Neural crest cell (in vitro differentiated cells): ENCODE data around the gene USH1G. TPM values are rescaled to one million over a fixed set of nuclear protein-coding genes. Genes with fewer than 3 reads are reported as not detected.

Experiments
- DNase-seq: peaks from one replicate; pipeline ENCODE4 v3.0.0; 2021; ENCODE audit warnings: low read depth, mixed read lengths, low spot score
- H3K27ac Mint-ChIP-seq: one replicate; pipeline ENCODE4 v1.8.0; 2021; ENCODE audit warnings: mild to moderate bottlenecking, mixed read lengths; ENCODE audit not compliant: unreplicated experiment
- H3K27me3 Mint-ChIP-seq: 2 replicates; pipeline ENCODE4 v1.8.0; 2021; ENCODE audit warnings: low read depth, mild to moderate bottlenecking, mixed read lengths
- H3K36me3 Mint-ChIP-seq: 2 replicates; pipeline ENCODE4 v1.8.0; 2021; ENCODE audit warnings: low read depth, mild to moderate bottlenecking, mixed read lengths
- H3K4me1 Mint-ChIP-seq: 2 replicates; pipeline ENCODE4 v1.8.0; 2021; ENCODE audit warnings: mixed read lengths
- H3K4me3 Mint-ChIP-seq: one replicate; pipeline ENCODE4 v1.8.0; 2021; ENCODE audit warnings: mild to moderate bottlenecking, mixed read lengths
- H3K9me3 Mint-ChIP-seq: 2 replicates; pipeline ENCODE4 v1.8.0; 2021; ENCODE audit warnings: mixed read lengths
- total RNA-seq: library from RNA; stranded (reverse); gene quantifications from 2 replicates; pipeline ENCODE4 v1.2.1, GENCODE V29; 2021
- TF ChIP-seq, protein P1 (sequence below): fragments of 200-600 bp; sonication (generic); conservative IDR thresholded peaks from 2 replicates; pipeline ENCODE4 v1.5.0; 2021; ENCODE audit warnings: antibody characterized with exemption, mild to moderate bottlenecking

The USH1G gene
- total RNA-seq, 1 donor from 2014 or later, result not detected

DNA sequence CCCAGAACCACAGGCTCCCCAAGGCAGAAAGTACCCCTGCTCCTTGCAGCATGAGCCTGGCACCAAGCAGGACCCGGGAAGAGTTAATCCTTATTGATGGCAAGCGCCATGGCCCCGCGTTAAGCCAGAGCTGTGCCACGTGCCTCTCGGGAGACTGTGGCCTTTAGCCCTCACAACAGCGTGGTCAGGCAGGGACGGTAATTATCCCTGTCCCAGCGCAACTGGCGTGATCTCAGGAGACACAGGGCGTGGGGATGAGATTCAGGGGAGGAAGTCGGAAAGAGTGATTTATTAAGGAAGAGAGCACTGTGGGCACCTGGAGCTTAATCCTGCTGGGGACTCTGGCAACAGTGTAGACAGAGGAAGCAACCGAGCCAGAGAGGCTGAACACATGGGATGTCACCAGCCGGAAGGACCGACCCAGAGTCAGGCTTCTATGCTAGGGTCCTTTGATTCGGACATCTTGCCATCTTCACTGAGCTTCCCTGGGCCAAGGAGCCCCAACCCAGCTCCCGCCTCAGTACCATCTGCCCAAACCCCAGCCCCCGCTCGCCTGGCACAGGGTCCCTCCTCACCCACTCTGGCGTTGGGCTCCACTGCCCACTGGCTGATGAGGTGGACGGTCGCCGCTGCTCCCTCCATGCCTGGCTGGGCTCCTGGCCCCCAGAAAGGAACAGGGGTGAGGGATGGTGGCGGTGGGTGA lies 29.5 kb upstream of the USH1G start:
- no peaks in the 10 kb centered on the region for H3K36me3 Mint-ChIP-seq
- H3K4me3 Mint-ChIP-seq, result no peak overlapping the region
- TF ChIP-seq, protein P1, sequence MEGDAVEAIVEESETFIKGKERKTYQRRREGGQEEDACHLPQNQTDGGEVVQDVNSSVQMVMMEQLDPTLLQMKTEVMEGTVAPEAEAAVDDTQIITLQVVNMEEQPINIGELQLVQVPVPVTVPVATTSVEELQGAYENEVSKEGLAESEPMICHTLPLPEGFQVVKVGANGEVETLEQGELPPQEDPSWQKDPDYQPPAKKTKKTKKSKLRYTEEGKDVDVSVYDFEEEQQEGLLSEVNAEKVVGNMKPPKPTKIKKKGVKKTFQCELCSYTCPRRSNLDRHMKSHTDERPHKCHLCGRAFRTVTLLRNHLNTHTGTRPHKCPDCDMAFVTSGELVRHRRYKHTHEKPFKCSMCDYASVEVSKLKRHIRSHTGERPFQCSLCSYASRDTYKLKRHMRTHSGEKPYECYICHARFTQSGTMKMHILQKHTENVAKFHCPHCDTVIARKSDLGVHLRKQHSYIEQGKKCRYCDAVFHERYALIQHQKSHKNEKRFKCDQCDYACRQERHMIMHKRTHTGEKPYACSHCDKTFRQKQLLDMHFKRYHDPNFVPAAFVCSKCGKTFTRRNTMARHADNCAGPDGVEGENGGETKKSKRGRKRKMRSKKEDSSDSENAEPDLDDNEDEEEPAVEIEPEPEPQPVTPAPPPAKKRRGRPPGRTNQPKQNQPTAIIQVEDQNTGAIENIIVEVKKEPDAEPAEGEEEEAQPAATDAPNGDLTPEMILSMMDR, result no peak
- H3K27ac Mint-ChIP-seq, result no peak overlapping the region
- peaks cover 9% of the 10 kb centered on the region for H3K27me3 Mint-ChIP-seq
- H3K4me1 Mint-ChIP-seq, result no peaks in the 10 kb centered on the region
- no peak for DNase-seq
- no peaks in the 10 kb centered on the region for H3K9me3 Mint-ChIP-seq

DNA sequence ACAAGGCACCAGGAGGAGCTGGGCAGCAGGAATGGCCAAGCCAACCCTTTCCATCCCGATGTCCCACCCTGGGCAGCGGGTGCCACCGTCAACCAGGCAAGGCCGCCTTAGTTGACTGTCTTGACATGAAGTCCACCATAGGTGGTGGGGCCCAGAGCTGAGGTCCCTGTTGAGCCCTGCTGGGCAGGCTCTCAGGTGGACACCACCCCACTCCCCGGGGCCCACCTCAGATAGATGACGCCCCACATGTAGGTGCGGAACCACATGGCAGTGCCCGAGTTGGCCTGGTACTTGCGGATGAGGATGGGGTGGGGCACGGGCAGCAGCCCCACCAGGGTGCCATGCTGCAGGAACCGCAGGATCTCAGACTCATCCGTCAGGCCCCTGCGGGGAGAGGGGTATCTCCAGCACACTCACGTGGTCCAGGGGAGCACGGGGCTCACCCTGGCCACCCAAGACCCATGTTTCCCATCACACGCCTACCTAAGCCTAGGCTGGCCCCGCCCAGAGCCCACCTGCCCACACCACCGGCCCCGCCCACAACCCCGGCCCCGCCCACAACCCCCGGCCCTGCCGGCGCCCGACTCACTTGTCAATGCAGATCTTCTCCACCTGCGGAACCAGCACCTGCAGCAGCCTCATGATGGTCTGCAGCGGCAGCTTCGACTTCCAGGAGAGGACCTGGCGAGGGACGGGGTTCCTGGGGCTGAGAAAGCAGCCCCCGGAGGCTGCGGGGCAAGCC lies 28.8 kb upstream of the USH1G start:
- no peak overlapping the region for H3K4me3 Mint-ChIP-seq
- peaks cover 11% of the 10 kb centered on the region for H3K27me3 Mint-ChIP-seq
- H3K27ac Mint-ChIP-seq, result no peak overlapping the region
- no peaks in the 10 kb centered on the region for H3K36me3 Mint-ChIP-seq
- H3K4me1 Mint-ChIP-seq, result no peaks in the 10 kb centered on the region
- H3K9me3 Mint-ChIP-seq, result no peaks in the 10 kb centered on the region
- TF ChIP-seq, protein P1, result no peak
- no peak for DNase-seq

DNA sequence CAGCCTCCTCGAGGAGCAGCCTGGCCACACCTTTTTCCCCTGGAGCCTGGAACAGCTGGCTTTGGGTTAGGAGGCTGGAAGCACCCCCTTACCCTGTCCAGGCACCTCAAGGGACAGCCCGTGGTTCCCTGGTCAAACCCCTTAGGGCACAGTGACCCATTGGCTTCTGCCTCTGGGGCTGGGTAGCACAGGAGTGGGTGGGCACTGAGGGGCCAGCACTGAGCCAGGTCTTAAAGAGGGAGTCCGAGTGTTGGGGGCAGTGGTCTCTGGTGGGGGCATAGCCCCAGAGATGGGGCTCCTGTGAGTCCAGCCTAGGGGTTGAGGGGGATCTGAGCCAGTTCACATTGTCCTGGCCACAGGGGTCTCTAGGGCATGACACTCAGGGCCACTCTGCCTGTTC lies 28.0 kb upstream of the USH1G start:
- Mint-ChIP-seq H3K27me3 (peaks cover 12% of the 10 kb centered on the region), H3K27ac (no peak overlapping the region), H3K9me3 (no peaks in the 10 kb centered on the region), H3K36me3 (no peaks in the 10 kb centered on the region), H3K4me3 (no peak overlapping the region), H3K4me1 (no peaks in the 10 kb centered on the region)
- no peak for DNase-seq
- TF ChIP-seq, protein P1, result no peak

DNA sequence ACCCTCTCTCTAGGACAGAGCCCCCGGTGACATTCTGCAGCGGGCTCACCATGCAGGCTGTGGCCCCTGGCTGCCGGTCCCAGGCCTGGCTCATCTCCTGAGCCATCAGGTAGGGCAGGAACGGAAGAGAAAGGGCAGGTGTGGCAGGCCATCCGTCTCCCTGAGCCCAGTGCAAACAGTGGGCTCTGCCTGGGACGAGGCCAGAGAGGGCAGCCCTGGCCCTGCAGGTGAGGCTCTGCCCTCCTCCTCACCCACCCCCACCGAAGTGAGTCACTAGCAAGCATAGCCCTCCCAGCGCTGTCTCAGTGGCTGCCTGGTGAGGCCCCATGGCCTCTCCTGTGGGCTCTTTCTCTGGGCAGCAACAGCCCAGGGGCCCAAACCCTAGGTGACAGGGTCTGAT lies 27.2 kb upstream of the USH1G start:
- TF ChIP-seq, protein P1, result no peak
- no peaks in the 10 kb centered on the region for H3K4me1 Mint-ChIP-seq
- no peaks in the 10 kb centered on the region for H3K9me3 Mint-ChIP-seq
- peaks cover 21% of the 10 kb centered on the region for H3K27me3 Mint-ChIP-seq
- H3K4me3 Mint-ChIP-seq, result no peak overlapping the region
- no peak overlapping the region for H3K27ac Mint-ChIP-seq
- H3K36me3 Mint-ChIP-seq, result no peaks in the 10 kb centered on the region
- DNase-seq, result no peak

DNA sequence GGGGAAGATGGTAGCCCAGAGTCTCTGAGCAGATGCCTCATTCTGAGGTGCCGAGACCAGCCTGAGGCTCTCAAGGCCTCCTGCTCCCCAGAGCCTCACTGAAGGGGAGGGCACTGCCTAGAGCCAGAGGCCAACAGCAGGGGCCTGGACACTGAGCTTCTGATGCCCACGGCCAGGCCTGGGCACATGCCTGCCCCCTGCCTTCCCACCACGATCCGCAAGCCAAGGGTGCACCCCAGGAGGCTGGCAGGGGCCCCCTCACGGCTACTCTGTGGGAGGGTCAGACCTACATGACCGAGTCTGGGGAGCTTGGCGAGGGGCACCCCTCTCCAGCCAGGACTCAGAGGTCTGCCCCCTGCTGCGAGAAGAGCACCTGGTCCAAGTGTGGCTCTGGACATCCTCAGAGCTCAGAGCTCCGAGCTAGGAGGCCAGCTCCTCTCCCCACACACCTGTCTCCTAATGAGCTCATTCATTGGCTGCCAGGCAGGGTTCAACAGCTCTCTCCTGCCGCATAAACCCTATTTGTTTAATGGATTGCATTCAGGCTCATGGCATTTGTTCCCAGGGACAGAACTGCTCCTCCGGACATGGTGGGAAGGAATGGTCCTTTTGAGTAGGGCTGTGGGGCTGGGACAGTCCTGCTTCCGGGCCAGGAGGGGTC lies 26.5 kb upstream of the USH1G start:
- Mint-ChIP-seq H3K36me3 (no peaks in the 10 kb centered on the region), H3K27me3 (peaks cover 27% of the 10 kb centered on the region), H3K9me3 (no peaks in the 10 kb centered on the region), H3K4me1 (no peaks in the 10 kb centered on the region), H3K4me3 (no peak overlapping the region), H3K27ac (no peak overlapping the region)
- DNase-seq, result no peak
- TF ChIP-seq, protein P1, result no peak
